Iris pigment epithelial cell (primary cell): ENCODE data around the gene RPS6KA3.
A peak's percentile ranks its signal among the peaks of the same experiment; 100 is the strongest.

Experiments used
- DNase-seq: peaks from one replicate; pipeline ENCODE4 v3.0.0-alpha.2; 2011; ENCODE audit warnings: low read depth

Gene RPS6KA3

DNA sequence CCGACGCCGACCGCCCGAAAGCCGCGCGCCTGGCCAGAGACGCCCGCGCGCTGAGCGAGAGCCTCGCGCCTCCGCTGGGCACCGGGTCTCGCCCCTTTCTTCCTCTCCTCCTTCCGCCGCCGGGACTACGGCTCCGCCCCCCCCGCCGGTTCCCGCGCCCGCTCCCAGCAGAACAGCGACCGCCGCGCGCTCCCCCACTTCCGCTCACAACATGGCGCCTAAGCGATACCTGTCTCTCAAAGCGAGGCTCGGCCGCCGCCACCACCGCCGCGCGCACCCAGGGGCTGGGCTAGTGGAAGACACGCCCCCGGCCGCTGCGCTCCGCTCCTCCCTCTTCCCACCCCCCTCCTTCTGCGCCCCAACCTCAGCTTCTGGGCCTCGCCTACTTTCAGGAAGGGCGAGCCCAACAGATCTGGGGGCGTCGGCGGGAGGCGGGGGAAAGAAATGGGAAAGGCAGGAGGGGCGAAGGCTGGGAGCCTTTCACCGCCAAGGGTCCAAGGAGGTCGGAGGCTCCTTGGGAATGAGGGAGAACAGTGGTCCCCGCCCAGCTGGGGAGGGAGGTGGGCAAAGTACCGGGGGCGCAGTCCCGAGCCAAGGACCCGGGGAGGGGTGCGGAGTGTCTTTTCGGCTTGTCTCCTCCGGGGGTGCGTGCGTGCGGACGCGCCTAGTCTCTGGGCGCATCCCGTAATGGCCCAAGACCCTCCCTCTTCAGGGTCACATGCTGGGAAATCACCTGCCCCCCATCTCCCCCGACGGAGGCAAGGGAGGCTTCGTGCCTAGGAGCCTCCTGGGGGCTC lies at the start of gene RPS6KA3:
Gene RPS6KA3 (minus strand): TSS at position 100 of the 797 bp plus-strand sequence. CDS start 277 bp downstream, outside the sequence.
- DNase-seq, result peak; percentile 87

GRCh38 chrX:20315140-20315539 lies 48.4 kb upstream of the RPS6KA3 start:
- no peak for DNase-seq

- no peak for DNase-seq
Measured at GRCh38 chrX:20313899-20314298, 47.2 kb upstream of the RPS6KA3 start.

- DNase-seq, result no peak
Measured at GRCh38 chrX:20312018-20312417, 45.3 kb upstream of the RPS6KA3 start.

GRCh38 chrX:20311505-20311904 lies 44.8 kb upstream of the RPS6KA3 start:
- DNase-seq, result no peak

DNA sequence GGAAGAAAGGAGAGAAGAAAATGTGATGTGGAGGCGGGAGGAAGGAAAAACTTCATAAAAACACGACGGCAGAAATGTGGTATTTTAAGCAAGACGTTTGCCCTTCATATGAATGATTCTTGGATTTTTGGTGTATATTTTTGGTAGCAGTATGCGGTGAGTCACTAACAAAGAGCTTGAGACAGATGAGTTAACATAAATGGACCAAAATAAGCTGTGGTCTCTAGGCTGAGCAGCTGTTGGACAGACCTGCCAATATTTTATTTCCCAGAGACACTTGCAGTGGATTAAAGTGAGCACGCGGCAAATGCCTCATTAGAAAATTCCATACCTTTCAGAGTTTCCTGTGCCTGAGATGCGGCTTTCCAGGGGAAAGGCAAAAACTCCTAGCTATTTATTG lies 43.1 kb upstream of the RPS6KA3 start:
- peak; percentile 64 for DNase-seq

GRCh38 chrX:20306668-20307067 lies 40.0 kb upstream of the RPS6KA3 start:
- DNase-seq, result no peak

DNA sequence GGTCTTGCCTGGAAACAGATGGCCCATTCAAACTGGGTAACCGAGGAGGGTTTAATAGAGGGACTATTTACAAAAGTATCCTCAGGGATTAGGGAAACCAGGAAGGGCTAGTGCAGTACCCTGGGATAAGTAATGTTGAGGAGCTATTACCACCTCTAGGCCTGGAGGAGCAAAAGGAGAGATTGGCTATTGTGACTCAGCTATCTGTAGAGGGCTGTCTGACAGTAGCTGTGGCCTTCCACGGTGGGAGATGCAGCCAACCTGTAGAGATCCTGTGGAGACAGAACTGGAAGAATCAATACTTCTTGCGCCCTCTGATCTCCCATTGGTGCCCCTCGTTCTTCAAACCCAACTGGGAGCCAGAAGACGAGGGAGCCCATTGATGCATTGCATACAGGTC lies 34.1 kb upstream of the RPS6KA3 start:
- DNase-seq, result no peak

- no peak for DNase-seq
Measured at GRCh38 chrX:20294957-20295356, 28.2 kb upstream of the RPS6KA3 start.

- DNase-seq, result no peak
Measured at GRCh38 chrX:20294284-20294683, 27.6 kb upstream of the RPS6KA3 start.

- DNase-seq, result peak; percentile 10
Measured at GRCh38 chrX:20285511-20285910, 18.8 kb upstream of the RPS6KA3 start.

DNA sequence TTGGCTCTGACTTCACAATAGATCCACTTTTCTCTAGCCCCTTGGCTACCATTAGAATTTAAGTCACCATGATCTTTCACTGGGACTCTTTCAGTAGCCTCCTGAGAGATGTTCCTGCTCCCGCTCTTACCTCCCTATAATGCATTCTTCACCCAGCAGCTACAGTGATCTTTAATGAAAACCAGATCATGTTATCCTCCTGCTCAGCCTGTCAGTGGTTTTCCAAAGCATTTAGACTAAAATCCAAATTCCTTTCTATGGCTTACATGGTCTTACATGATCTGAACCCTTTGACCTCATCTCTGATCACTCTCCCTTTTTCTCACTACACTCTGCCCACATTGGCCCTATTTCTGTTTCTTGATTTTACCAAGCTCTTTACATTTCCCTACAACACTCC lies 18.3 kb upstream of the RPS6KA3 start:
- DNase-seq, result no peak

DNA sequence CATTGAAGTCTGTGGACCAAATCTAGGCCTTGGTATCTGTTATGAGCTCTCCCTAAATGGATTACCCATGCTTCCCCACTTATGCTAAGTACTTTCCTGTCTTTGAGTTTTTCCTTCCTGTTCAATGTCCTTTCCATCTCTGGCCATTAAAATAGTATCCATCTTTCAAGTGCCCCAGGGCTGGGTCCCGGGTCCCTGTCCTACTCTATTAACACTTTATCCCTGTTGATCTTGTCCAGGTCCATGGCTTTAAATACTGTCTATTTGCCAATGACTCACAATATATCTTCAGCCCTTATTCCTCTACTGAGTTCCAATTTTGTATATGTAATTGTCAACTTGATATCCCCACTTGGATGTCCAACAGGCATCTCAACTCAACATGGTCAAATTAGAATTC lies 17.7 kb upstream of the RPS6KA3 start:
- no peak for DNase-seq

GRCh38 chrX:20280938-20281337 lies 14.2 kb upstream of the RPS6KA3 start:
- no peak for DNase-seq

DNA sequence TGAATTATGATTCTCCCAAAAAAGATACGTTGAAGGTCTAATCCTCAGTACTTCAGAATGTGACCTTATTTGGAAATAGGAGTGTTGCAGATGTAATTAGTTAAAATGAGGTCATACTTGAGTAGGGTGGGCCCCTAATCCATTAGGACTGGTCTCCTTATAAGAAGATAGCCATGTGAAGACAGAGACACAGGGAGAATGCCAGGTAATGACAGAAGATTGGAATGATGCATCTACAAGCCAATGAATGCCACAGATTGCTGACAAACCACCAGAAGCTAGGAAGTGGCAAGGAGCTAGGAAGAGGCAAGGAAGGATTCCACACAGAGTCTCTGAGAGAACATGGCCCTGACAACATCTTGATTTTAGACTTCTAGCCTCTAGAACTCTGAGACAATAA lies 7.4 kb upstream of the RPS6KA3 start:
- no peak for DNase-seq

DNA sequence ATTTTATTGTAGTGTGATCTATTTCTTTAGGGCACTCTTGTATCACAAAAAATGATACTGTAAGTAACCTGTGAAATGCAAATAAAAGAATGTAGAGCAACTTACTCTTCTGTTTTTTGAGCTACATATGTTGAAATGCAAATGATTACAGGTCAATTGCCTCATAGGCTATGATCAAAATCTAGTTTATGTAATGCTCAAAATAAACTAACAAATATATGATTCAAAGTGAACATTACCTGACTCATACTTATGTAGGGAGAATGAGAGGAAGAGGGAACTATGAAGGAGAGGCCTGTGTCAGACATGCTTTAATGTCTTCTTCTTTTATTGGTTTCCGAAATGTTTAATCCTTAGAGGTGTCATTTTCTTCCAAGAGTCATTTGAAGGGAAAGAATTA lies 5.0 kb upstream of the RPS6KA3 start:
- no peak for DNase-seq

- DNase-seq, result no peak
Measured at GRCh38 chrX:20271186-20271585, 4.5 kb upstream of the RPS6KA3 start.

- peak; percentile 29 for DNase-seq
Measured at GRCh38 chrX:20270562-20270890, 3.8 kb upstream of the RPS6KA3 start.

GRCh38 chrX:20269848-20270561 lies 3.3 kb upstream of the RPS6KA3 start:
- no peak for DNase-seq

DNA sequence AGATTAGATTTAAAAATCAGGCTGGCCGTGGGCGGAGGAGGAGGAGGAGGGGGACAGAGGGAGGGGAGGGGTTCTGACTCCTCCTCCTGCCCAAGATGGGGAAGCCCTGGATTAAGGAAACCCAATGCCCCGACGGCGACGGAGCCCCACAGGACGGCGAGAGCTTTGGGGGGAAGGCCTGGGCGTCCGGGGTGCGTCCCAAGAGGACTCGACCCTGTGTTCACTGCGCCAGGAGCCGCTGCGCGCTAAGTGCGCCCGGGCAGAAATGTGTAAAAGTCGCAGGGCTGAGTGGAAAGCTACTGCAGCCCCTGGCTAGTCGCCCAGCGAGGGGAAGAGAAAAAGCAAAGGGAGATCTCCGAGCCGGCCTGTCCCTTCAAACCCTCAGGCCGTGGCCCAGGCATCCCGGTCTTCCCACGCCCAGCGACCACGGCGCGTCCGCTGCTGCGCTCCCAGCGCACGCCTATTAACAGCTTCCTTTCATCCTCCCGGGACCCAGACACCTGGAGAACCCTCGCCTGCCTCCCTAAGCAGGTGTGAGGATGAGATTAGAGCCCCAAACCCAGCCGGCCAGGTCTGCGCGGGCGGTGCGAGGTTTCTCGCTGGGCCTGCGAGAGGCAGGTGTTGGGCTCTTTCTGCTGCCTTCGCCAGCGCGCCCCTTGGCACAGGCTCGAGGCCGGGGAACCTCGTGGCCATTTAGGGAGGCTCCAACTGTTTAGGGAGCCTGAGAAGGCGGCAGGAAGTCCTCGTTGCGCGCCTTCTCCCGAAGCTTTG lies 1.4 kb upstream of the RPS6KA3 start:
- DNase-seq, result peak; percentile 43

- no peak for DNase-seq
Measured at GRCh38 chrX:20267607-20267930, 860 bp upstream of the RPS6KA3 start.

DNA sequence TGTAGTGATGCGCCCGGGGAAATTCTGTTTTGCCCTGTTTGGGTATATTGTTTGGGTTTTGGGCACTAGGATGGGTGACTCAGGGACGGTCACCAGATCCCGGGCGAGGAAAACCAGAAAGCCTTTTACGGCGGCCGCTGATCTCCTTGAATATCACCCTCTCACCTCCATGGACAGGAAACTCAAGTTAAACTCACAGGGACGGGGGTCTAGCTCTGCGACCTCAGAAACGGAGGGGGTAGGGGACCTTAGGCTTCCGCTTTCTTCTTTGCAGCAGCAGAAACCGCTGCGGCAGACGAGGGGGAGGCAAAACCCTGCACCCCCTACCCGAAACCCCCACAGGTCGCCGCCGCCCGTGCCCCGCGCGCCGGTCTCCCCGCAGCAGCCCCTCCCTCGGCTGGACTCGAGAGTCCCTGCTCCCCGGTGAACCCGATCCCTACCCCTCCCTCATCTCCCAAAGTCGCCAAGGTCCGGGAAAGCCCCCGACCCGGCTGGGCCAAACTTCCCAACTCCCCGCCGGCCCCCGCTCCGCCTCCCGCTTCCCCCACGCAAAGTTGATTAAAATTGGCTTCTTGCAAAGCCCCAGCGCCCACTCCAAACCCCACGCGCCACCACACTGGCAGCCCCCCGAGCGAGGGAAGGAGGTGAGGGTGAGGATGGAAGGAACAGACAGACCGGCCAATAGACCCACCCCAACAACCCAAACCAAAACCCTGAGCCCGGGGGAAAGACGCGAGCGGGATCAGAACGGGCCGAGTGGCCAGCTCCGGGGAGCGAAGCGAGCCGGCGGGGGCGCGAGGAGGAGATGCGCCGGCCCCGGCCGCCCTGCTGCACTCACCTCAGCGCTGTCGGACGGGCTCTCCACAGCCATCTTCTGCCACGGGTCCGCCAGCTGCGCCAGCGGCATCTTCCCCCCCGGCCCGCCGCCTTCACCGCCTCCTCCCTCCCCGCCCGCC lies 705 bp downstream of the RPS6KA3 start:
- peak; percentile 28 for DNase-seq
